Measurements from ENCODE around the gene CDCP2. TPM values are rescaled to one million over a fixed set of nuclear protein-coding genes. Genes with fewer than 3 reads are reported as not detected.

Gene CDCP2
- total RNA-seq, 1 donor from 2014 or later = not detected

DNA sequence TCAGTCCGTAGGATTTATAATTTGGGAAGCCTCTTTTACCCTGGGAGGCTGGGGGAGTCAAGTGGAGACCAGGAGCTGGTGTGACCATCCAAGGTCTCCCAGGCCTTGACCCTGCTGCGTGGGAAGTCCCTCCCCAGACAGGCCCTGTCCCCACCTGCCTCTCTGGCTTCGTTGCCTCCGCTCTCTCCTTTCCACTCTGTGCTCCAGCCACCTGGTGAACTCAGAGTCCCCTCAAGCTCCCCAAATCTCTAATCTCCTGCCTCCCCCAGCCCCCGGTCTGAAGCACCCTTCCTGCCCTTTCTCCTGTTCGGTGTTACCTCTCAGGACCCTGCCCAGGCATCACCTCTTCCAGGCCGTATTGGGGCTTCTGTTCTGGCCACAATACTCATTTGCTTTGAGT, 27.9 kb downstream of the CDCP2 start:
- TF ChIP-seq, protein P1, sequence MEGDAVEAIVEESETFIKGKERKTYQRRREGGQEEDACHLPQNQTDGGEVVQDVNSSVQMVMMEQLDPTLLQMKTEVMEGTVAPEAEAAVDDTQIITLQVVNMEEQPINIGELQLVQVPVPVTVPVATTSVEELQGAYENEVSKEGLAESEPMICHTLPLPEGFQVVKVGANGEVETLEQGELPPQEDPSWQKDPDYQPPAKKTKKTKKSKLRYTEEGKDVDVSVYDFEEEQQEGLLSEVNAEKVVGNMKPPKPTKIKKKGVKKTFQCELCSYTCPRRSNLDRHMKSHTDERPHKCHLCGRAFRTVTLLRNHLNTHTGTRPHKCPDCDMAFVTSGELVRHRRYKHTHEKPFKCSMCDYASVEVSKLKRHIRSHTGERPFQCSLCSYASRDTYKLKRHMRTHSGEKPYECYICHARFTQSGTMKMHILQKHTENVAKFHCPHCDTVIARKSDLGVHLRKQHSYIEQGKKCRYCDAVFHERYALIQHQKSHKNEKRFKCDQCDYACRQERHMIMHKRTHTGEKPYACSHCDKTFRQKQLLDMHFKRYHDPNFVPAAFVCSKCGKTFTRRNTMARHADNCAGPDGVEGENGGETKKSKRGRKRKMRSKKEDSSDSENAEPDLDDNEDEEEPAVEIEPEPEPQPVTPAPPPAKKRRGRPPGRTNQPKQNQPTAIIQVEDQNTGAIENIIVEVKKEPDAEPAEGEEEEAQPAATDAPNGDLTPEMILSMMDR (IDR thresholded peaks at IDR 0.05) = no peak
- Mint-ChIP-seq H3K27me3 (ENCODE audit: low read depth) (peaks cover 3% of the 10 kb centered on the region), H3K9me3 (ENCODE audit: low read depth) (no peaks in the 10 kb centered on the region), H3K27ac (ENCODE audit: unreplicated experiment) (no peak overlapping the region), H3K4me3 (ENCODE audit: unreplicated experiment) (no peak overlapping the region), H3K36me3 (ENCODE audit: low read depth) (no peaks in the 10 kb centered on the region), H3K4me1 (ENCODE audit: low read depth) (peaks cover 12% of the 10 kb centered on the region)
- peak; percentile 68 for DNase-seq (ENCODE audit: low spot score)

GRCh38 chr1:54124472-54124871, 28.3 kb downstream of the CDCP2 start:
- Mint-ChIP-seq H3K27ac (ENCODE audit: unreplicated experiment) (no peak overlapping the region), H3K4me3 (ENCODE audit: unreplicated experiment) (no peak overlapping the region), H3K9me3 (ENCODE audit: low read depth) (no peaks in the 10 kb centered on the region), H3K36me3 (ENCODE audit: low read depth) (no peaks in the 10 kb centered on the region), H3K4me1 (ENCODE audit: low read depth) (peaks cover 12% of the 10 kb centered on the region), H3K27me3 (ENCODE audit: low read depth) (peaks cover 3% of the 10 kb centered on the region)
- DNase-seq (ENCODE audit: low spot score) = peak; percentile 35
- TF ChIP-seq, protein P1 (IDR thresholded peaks at IDR 0.05) = no peak

- TF ChIP-seq, protein P1 (IDR thresholded peaks at IDR 0.05) = no peak
- H3K27ac Mint-ChIP-seq (ENCODE audit: unreplicated experiment) = no peak overlapping the region
- peak; percentile 37 for DNase-seq (ENCODE audit: low spot score)
- H3K36me3 Mint-ChIP-seq (ENCODE audit: low read depth) = no peaks in the 10 kb centered on the region
- peaks cover 3% of the 10 kb centered on the region for H3K27me3 Mint-ChIP-seq (ENCODE audit: low read depth)
- no peak overlapping the region for H3K4me3 Mint-ChIP-seq (ENCODE audit: unreplicated experiment)
- H3K9me3 Mint-ChIP-seq (ENCODE audit: low read depth) = no peaks in the 10 kb centered on the region
- H3K4me1 Mint-ChIP-seq (ENCODE audit: low read depth) = peaks cover 9% of the 10 kb centered on the region
Measured at GRCh38 chr1:54122992-54123391, 29.8 kb downstream of the CDCP2 start.

DNA sequence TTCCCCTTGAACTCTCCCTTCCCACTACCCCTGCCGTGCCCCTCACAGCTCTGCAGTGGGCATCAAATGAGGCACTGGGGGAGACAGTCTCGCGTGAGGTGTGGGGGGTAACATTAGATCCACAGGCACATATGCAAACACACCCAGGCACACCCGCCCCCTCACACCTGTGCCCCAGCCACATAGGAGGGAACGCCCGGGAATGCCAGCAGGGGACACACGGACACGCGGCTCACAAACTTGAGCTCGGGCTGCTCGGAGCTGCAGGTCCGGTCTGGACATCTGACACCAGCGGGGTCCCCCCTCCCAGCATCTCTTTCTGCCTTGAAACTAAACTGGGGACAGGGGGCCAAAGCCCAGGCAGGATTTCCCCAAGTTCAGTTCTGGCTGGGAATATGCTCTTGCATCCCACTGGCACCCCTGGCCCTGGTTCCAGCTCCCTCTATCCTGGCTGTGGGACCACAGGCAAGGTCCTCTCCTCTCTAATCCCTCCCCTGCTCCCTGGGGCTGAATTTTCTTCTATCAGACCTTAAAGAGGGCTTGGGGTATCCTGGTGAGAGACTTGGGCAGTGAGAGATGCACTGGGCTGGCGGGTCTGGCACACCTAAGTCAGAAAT, 30.6 kb downstream of the CDCP2 start:
- TF ChIP-seq, protein P1 (IDR thresholded peaks at IDR 0.05) = no peak

DNA sequence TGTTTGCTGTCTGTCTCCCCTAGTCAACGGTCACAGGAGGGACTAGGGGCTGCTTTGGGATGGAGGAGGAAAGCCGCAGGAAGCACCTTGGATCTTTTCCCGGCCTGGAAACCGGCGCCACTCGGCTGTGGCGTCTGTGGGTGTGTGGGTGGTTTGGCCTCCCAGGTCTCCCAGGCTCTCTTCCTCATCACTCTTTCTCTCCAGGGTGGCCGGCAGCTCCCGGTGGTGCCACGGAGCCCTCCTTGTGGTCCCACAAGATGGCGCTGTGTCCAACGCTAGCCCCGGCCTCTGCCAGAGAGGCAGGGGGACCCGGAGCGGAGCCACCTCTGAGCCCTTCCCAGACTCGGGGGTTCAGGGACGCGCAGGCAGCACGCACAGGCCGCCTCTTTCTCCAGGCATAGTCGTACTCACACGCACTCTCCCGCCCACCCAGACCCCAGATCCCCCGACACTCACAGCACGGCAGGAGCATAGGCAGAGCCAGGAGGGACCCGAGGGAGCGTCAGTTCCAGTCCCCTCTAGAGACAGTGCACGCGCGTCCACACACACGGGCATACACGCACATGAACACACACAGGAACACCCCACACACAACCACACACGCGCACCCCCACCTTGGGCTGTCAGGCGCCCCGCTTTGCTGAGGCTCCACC, 31.2 kb downstream of the CDCP2 start:
- H3K4me3 Mint-ChIP-seq (ENCODE audit: unreplicated experiment) = peak overlapping the region; percentile 58
- peak overlapping the region; percentile 65 for H3K27ac Mint-ChIP-seq (ENCODE audit: unreplicated experiment)
- peaks cover 3% of the 10 kb centered on the region for H3K27me3 Mint-ChIP-seq (ENCODE audit: low read depth)
- DNase-seq (ENCODE audit: low spot score) = peak; percentile 92
- TF ChIP-seq, protein P1 (IDR thresholded peaks at IDR 0.05) = peak; percentile 91
- peaks cover 9% of the 10 kb centered on the region for H3K4me1 Mint-ChIP-seq (ENCODE audit: low read depth)
- no peaks in the 10 kb centered on the region for H3K36me3 Mint-ChIP-seq (ENCODE audit: low read depth)
- no peaks in the 10 kb centered on the region for H3K9me3 Mint-ChIP-seq (ENCODE audit: low read depth)

More for the DNA sequence above, 30.6 kb downstream of the CDCP2 start:
- Mint-ChIP-seq H3K27ac (ENCODE audit: unreplicated experiment) (no peak overlapping the region), H3K4me3 (ENCODE audit: unreplicated experiment) (peak overlapping the region; percentile 58), H3K4me1 (ENCODE audit: low read depth) (peaks cover 9% of the 10 kb centered on the region), H3K9me3 (ENCODE audit: low read depth) (no peaks in the 10 kb centered on the region), H3K36me3 (ENCODE audit: low read depth) (no peaks in the 10 kb centered on the region), H3K27me3 (ENCODE audit: low read depth) (peaks cover 3% of the 10 kb centered on the region)
- DNase-seq (ENCODE audit: low spot score) = peak; percentile 83
